Lower leg skin (tissue), 4 donors: ENCODE results near the gene PGP. TPM values are rescaled to one million over a fixed set of nuclear protein-coding genes. Genes with fewer than 3 reads are reported as not detected.
A peak's percentile ranks its signal among the peaks of the same experiment; 100 is the strongest.

Experiments
- DNase-seq, 2 donors: peaks; one replicate each; pipeline ENCODE4 v3.0.0-alpha.2; 2019; ENCODE audit warnings: low spot score in 2 of 2
- H3K4me3 ChIP-seq: fragments of 200-600 bp; sonication (generic); 2 replicates; pipeline ENCODE4 v1.5.1; 2017; ENCODE audit warnings: mild to moderate bottlenecking, low read depth; ENCODE audit not compliant: poor library complexity, severe bottlenecking
- POLR2A ChIP-seq, 2 donors: fragments of 450-650 bp; IDR thresholded peaks; one replicate each; pipeline ENCODE4 v1.6.1; 2016 to 2017; ENCODE audit warnings: antibody characterized with exemption in 2 of 2, mild to moderate bottlenecking in 1 of 2, moderate library complexity in 1 of 2
- WGBS, 2 donors: methylation state at CpG; one replicate each; pipeline ENCODE4 v1.1.5; 2018; 5-methylcytosine and 5-hydroxymethylcytosine counted together
- intact Hi-C: fragments of 100-400 bp; cut with DNase I; formaldehyde crosslinking; loops from one replicate; pipeline ENCODE4 v1.15.0; 2023; ENCODE audit warnings: low total_unique reads
- total RNA-seq, 4 donors: library from RNA; depleted of rRNA; stranded (reverse); fragments of >200 nt; gene quantifications; one replicate each; pipeline ENCODE4 v1.1.0, GENCODE V29; 2016
- TF ChIP-seq, protein P1 (sequence below), 3 donors: fragments of 450-650 bp; IDR thresholded peaks; one replicate each; pipeline ENCODE4 v1.5.1; 2016; ENCODE audit warnings: antibody characterized with exemption in 3 of 3, mild to moderate bottlenecking in 3 of 3, moderate library complexity in 2 of 3

Gene PGP
- total RNA-seq, 4 donors from 2014 or later = 9.6 to 19.4 (median 12.8) TPM

DNA sequence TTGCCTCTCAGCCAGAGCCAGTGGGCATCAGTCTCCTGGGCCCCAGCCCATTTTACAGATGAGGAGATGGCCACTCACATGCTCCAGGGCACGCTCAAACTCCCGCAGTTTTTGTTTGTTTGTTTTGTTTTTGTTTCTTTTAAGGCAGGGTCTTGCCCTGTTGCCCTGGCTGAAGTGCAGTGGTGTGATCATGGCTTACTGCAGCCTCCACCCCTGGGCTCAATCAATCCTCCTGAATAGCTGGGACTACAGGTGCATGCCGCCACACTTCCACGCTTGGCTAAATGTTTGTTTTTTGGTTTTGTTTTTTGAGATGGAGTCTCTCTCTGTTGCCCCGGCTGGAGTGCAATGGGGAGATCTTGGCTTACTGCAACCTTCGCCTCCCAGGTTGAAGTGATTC is 12.3 kb upstream of the PGP start:
- intact Hi-C loops = no loop called here
- WGBS, 2 donors = 93 to 96% methylated on average over 6 of the region's 6 CpGs
- DNase-seq = no peak
- TF ChIP-seq, protein P1, sequence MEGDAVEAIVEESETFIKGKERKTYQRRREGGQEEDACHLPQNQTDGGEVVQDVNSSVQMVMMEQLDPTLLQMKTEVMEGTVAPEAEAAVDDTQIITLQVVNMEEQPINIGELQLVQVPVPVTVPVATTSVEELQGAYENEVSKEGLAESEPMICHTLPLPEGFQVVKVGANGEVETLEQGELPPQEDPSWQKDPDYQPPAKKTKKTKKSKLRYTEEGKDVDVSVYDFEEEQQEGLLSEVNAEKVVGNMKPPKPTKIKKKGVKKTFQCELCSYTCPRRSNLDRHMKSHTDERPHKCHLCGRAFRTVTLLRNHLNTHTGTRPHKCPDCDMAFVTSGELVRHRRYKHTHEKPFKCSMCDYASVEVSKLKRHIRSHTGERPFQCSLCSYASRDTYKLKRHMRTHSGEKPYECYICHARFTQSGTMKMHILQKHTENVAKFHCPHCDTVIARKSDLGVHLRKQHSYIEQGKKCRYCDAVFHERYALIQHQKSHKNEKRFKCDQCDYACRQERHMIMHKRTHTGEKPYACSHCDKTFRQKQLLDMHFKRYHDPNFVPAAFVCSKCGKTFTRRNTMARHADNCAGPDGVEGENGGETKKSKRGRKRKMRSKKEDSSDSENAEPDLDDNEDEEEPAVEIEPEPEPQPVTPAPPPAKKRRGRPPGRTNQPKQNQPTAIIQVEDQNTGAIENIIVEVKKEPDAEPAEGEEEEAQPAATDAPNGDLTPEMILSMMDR (IDR thresholded peaks at IDR 0.05) = no peak
- no peak for TF ChIP-seq POLR2A (IDR thresholded peaks at IDR 0.05)
- no peak overlapping the region for H3K4me3 ChIP-seq

DNA sequence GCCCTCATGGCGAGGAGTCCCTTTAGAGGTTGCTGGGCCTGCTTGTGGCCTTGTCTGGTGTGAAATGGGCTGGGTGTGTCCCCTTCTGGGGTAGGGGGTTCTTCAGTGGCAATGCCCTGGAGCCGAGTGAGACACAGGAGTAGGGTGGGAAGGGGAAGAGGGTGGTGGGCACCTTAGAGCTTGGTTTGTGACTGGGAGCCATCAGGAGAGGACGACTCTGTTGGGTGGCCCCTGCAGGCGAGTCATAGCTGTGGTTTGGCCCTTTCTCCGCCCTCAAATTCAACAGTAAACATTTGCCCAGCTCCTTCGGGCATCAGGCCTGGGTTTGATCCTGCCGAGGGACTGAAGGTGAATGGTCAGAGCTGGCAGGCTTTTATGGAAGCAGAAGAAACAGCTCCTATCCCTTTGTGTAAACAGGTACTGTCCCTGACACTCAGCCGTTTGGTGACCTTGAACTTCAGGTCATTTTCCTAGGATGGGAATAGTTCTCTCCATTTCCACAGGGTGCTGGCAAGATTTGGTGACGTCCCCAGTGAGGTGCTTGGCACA is 11.7 kb upstream of the PGP start:
- WGBS, 2 donors = 66 to 71% methylated on average over 9 of the region's 9 CpGs
- intact Hi-C loops = no loop called here
- TF ChIP-seq, protein P1 (IDR thresholded peaks at IDR 0.05) = no peak
- TF ChIP-seq POLR2A (IDR thresholded peaks at IDR 0.05) = no peak
- DNase-seq = no peak
- H3K4me3 ChIP-seq = no peak overlapping the region

DNA sequence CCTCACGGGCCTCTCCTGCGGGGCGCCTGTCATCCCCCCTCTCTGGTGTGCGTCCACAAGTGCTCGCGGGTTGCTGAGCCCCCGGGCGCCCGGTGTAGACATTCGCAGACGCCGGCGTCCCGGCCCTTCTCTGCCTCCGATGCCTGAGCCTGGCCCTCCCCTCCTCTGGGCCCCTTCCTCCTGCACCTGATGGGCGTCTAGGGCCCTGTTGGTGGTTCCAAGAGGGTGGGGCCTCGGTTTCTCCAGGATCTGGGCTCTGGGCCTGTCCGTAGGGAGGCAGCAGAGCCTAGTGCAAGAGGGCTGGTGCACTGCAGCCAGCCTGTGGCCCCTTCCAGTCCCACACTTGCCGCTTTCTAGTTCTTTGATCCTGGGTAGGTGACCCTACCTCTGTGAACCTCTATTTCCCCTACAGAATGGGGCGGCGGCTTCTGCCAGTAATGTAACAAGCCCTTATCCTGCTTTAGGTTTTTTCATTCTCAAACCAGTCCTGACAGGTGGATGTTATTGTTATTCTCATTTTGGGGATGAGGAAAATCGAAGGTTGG is 9.4 kb upstream of the PGP start:
- TF ChIP-seq, protein P1 (IDR thresholded peaks at IDR 0.05) = no peak
- no peak for TF ChIP-seq POLR2A (IDR thresholded peaks at IDR 0.05)
- H3K4me3 ChIP-seq = peak overlapping the region; percentile 91
- 5 to 10% methylated on average over 10 to 20 of the region's 22 CpGs for WGBS, 2 donors
- intact Hi-C loops = no loop called here
- no peak for DNase-seq

DNA sequence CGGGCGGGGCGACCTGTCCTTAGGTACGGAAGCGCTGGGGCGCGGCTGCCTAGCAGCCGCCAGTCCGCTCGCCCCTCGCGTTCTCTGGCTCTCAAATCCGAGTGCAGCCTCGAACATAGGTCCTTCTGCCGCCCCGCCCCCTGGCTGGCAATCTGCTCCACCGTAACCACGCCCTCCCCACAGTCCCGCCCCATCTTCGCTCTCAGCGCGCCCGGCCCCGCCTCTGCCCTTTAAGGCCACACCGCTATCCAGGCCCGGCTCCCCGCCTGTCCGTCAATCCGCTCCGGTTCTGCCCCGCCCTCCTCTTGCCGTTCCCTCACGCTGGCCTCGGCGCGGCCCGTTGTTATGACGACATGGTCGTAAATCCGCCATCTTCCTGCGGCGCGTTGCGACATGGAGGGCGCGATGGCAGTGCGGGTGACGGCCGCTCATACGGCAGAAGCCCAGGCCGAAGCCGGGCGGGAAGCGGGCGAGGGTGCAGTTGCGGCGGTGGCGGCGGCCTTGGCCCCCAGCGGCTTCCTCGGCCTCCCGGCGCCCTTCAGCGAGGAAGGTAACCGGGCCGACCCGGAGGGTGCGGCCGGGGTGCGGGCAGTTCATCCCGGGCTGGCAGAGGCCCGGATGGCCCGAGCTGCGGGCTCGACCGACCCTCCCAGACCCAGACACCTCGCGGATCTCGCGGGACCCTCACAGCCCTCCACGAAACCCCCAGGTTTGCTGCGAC is 8.7 kb upstream of the PGP start, which contains the start of gene E4F1:
Gene E4F1, plus strand, starts transcription at position 371 of the 721 bp plus-strand sequence. Its CDS starts 23 bp downstream, at position 394.
- 0 to 1% methylated on average over 28 to 57 of the region's 82 CpGs for WGBS, 2 donors
- DNase-seq = peak; percentile 99 to 100
- peak within 1 kb of the TSS; percentile 91 for H3K4me3 ChIP-seq
- intact Hi-C loops = no loop called here
- peak in 1 of 2 donors; percentile 6 for TF ChIP-seq POLR2A (IDR thresholded peaks at IDR 0.05)
- TF ChIP-seq, protein P1 (IDR thresholded peaks at IDR 0.05) = no peak

DNA sequence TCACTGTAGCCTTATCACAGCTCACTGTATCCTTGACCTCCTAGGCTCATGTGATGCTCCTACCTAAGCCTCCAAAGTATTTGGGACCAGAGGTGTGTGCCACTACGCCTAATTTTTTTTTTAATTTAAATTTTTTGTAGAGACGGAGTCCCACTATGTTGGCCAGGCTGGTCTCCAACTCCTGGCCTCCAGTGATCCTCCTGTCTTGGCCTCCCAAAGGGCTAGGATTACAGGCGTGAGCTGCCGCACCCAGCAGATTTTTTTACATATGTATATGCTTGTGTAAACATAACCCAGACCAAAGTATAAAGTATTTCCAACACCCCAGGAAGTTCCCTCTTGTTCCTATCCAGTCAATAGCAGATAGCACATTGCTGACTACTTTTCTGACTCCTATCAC is 1.7 kb upstream of the PGP start:
- TF ChIP-seq, protein P1 (IDR thresholded peaks at IDR 0.05) = no peak
- WGBS, 2 donors = 92 to 100% methylated on average over 4 of the region's 4 CpGs
- H3K4me3 ChIP-seq = no peak overlapping the region
- intact Hi-C loops = no loop called here
- no peak for DNase-seq
